Thymus (tissue), 11 donors: ENCODE measurements around the gene COL1A2. TPM values are rescaled to one million over a fixed set of nuclear protein-coding genes. Genes with fewer than 3 reads are reported as not detected.

Experiments
- DNase-seq, 9 donors: peaks; one replicate each; pipeline ENCODE4 v3.0.0-alpha.2; 2013; ENCODE audit warnings: low spot score in 9 of 9, low read depth in 6 of 9, missing footprints in 1 of 9
- H3K27ac ChIP-seq, 2 donors: one replicate each; pipeline ENCODE4 v1.5.1; 2013; ENCODE audit warnings: control low read depth in 1 of 2, low read depth in 1 of 2, low read length in 1 of 2, mild to moderate bottlenecking in 1 of 2, moderate library complexity in 1 of 2
- H3K27me3 ChIP-seq, 2 donors: one replicate each; pipeline ENCODE4 v1.5.1; 2013; ENCODE audit warnings: low read length in 1 of 2; ENCODE audit not compliant: control insufficient read depth in 2 of 2, insufficient read depth in 1 of 2
- H3K36me3 ChIP-seq, 2 donors: one replicate each; pipeline ENCODE4 v1.5.1; 2013; ENCODE audit warnings: low read length in 1 of 2, mild to moderate bottlenecking in 1 of 2, moderate library complexity in 1 of 2; ENCODE audit not compliant: control insufficient read depth in 2 of 2, insufficient read depth in 2 of 2
- H3K4me1 ChIP-seq, 2 donors: one replicate each; pipeline ENCODE4 v1.5.1; 2013; ENCODE audit warnings: low read length in 2 of 2; ENCODE audit not compliant: control insufficient read depth in 2 of 2, insufficient read depth in 2 of 2
- H3K4me3 ChIP-seq, 2 donors: one replicate each; pipeline ENCODE4 v1.5.1; 2013; ENCODE audit warnings: low read length in 2 of 2, control low read depth in 1 of 2, mild to moderate bottlenecking in 1 of 2
- H3K9me3 ChIP-seq, 2 donors: one replicate each; pipeline ENCODE4 v1.5.1; 2013; ENCODE audit warnings: low read length in 1 of 2, mild to moderate bottlenecking in 1 of 2; ENCODE audit not compliant: control insufficient read depth in 2 of 2, insufficient read depth in 1 of 2
- WGBS: extraction: QIAGEN DNeasy Blood & Tissue Kit; methylation state at CpG from one replicate; pipeline ENCODE4 v1.1.7; 2013; 5-methylcytosine and 5-hydroxymethylcytosine counted together
- polyA plus RNA-seq: library from polyadenylated mRNA; stranded (reverse); fragments of 200-250 nt; gene quantifications from one replicate; pipeline ENCODE4 v1.2.3, GENCODE V29; 2013
- total RNA-seq: library from RNA; stranded (reverse); fragments of 120-200 nt; gene quantifications from one replicate; pipeline ENCODE4 v1.2.4, GENCODE V29; 2013
- donor health status: healthy.

Gene COL1A2
- total and polyA plus RNA-seq, 2 donors: 27.4 to 55.3 TPM

GRCh38 chr7:94396596-94396995, 1.9 kb downstream of the COL1A2 start:
- Histone ChIP-seq H3K27me3 (peaks cover 5 to 10% of the 10 kb centered on the region in 2 donors), H3K4me1 (peaks cover 0 to 24% of the 10 kb centered on the region in 2 donors), H3K27ac (no peak overlapping the region), H3K4me3 (no peak overlapping the region), H3K9me3 (no peaks in the 10 kb centered on the region), H3K36me3 (no peaks in the 10 kb centered on the region)
- 93% methylated on average over 4 of the region's 4 CpGs for WGBS
- DNase-seq: no peak

- Histone ChIP-seq H3K36me3 (no peaks in the 10 kb centered on the region), H3K27me3 (peaks cover 5 to 10% of the 10 kb centered on the region in 2 donors), H3K9me3 (no peaks in the 10 kb centered on the region), H3K4me3 (no peak overlapping the region), H3K27ac (no peak overlapping the region), H3K4me1 (peaks cover 0 to 22% of the 10 kb centered on the region in 2 donors)
- WGBS: 95% methylated on average over 1 of the region's 1 CpG
- no peak for DNase-seq
Measured at GRCh38 chr7:94397722-94398121, 3.0 kb downstream of the COL1A2 start.

GRCh38 chr7:94398841-94399240, 4.1 kb downstream of the COL1A2 start:
- no peak for DNase-seq
- Histone ChIP-seq H3K4me1 (peaks cover 0 to 15% of the 10 kb centered on the region in 2 donors), H3K9me3 (no peaks in the 10 kb centered on the region), H3K4me3 (no peak overlapping the region), H3K27ac (no peak overlapping the region), H3K27me3 (peaks cover 5 to 8% of the 10 kb centered on the region in 2 donors), H3K36me3 (no peaks in the 10 kb centered on the region)
- WGBS: 84% methylated on average over 6 of the region's 6 CpGs

- no peak overlapping the region for H3K4me3 ChIP-seq
Measured at GRCh38 chr7:94400022-94400421, 5.3 kb downstream of the COL1A2 start.

GRCh38 chr7:94400643-94401427, 6.1 kb downstream of the COL1A2 start:
- H3K4me3 ChIP-seq: no peak overlapping the region
- WGBS: 95% methylated on average over 6 of the region's 6 CpGs
- DNase-seq: no peak
- H3K4me1 ChIP-seq: no peaks in the 10 kb centered on the region
- no peaks in the 10 kb centered on the region for H3K36me3 ChIP-seq
- H3K27me3 ChIP-seq: no peaks in the 10 kb centered on the region
- H3K9me3 ChIP-seq: no peaks in the 10 kb centered on the region
- no peak overlapping the region for H3K27ac ChIP-seq

More at GRCh38 chr7:94400022-94400421, 5.3 kb downstream of the COL1A2 start:
- H3K4me1 ChIP-seq: peaks cover 0 to 5% of the 10 kb centered on the region in 2 donors
- 93% methylated on average over 2 of the region's 2 CpGs for WGBS
- no peak for DNase-seq
- H3K27me3 ChIP-seq: peaks cover 0 to under 1% of the 10 kb centered on the region in 2 donors
- no peaks in the 10 kb centered on the region for H3K9me3 ChIP-seq
- no peak overlapping the region for H3K27ac ChIP-seq
- H3K36me3 ChIP-seq: no peaks in the 10 kb centered on the region

GRCh38 chr7:94401428-94401814, 6.7 kb downstream of the COL1A2 start:
- Histone ChIP-seq H3K27ac (no peak overlapping the region), H3K4me3 (no peak overlapping the region), H3K4me1 (no peaks in the 10 kb centered on the region), H3K9me3 (no peaks in the 10 kb centered on the region), H3K27me3 (no peaks in the 10 kb centered on the region), H3K36me3 (no peaks in the 10 kb centered on the region)
- 91% methylated on average over 1 of the region's 1 CpG for WGBS
- DNase-seq: no peak

GRCh38 chr7:94403546-94403945, 8.9 kb downstream of the COL1A2 start:
- 94% methylated on average over 1 of the region's 1 CpG for WGBS
- Histone ChIP-seq H3K4me1 (no peaks in the 10 kb centered on the region), H3K4me3 (no peak overlapping the region), H3K36me3 (no peaks in the 10 kb centered on the region), H3K9me3 (no peaks in the 10 kb centered on the region), H3K27me3 (no peaks in the 10 kb centered on the region), H3K27ac (no peak overlapping the region)
- DNase-seq: no peak

- Histone ChIP-seq H3K36me3 (no peaks in the 10 kb centered on the region), H3K27me3 (no peaks in the 10 kb centered on the region)
Measured at GRCh38 chr7:94405506-94405905, 10.8 kb downstream of the COL1A2 start.

GRCh38 chr7:94406696-94407095, 12.0 kb downstream of the COL1A2 start:
- WGBS: 96% methylated on average over 6 of the region's 6 CpGs
- Histone ChIP-seq H3K9me3 (no peaks in the 10 kb centered on the region), H3K4me1 (no peaks in the 10 kb centered on the region), H3K4me3 (no peak overlapping the region), H3K27me3 (no peaks in the 10 kb centered on the region), H3K36me3 (no peaks in the 10 kb centered on the region), H3K27ac (no peak overlapping the region)
- DNase-seq: no peak

More at GRCh38 chr7:94405506-94405905, 10.8 kb downstream of the COL1A2 start:
- no peaks in the 10 kb centered on the region for H3K9me3 ChIP-seq
- WGBS: 44% methylated on average over 1 of the region's 1 CpG
- no peak for DNase-seq
- H3K4me3 ChIP-seq: no peak overlapping the region
- no peak overlapping the region for H3K27ac ChIP-seq
- no peaks in the 10 kb centered on the region for H3K4me1 ChIP-seq
